HG03196 (cell line): ENCODE measurements around the gene TMEM140.
A peak's percentile ranks its signal among the peaks of the same experiment; 100 is the strongest.

ENCODE experiments used
- ATAC-seq: cut with Tn5 transposase; IDR thresholded peaks from one replicate; pipeline ENCODE4 v1.9.1; 2021; ENCODE audit not compliant: unreplicated experiment

TMEM140 gene

GRCh38 chr7:135192914-135193536 lies 45.2 kb downstream of the TMEM140 start:
- ATAC-seq, result no peak

GRCh38 chr7:135193615-135194081 lies 45.8 kb downstream of the TMEM140 start:
- no peak for ATAC-seq

GRCh38 chr7:135194494-135195095 lies 46.7 kb downstream of the TMEM140 start:
- no peak for ATAC-seq

DNA sequence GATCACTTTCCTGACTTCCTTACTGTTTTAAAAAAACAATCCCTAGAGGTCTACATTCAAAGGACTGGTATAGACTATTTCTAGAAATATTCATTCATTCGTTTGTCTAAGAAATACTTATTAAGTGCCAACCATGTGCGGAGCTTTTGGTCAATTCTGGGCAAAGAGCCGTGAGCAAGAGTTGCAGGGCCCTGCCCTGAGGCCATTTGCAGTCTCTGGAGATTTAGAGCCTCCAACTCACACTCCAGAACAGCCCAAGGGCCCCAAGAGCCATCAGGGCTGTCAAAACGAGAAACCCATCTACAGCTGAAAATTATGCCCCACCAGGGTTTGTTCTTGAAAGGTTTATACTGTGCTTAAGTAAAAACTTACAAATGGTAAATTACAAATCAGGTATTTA lies 47.3 kb downstream of the TMEM140 start:
- no peak for ATAC-seq

- ATAC-seq, result no peak
Measured at GRCh38 chr7:135195968-135196629, 48.2 kb downstream of the TMEM140 start.

DNA sequence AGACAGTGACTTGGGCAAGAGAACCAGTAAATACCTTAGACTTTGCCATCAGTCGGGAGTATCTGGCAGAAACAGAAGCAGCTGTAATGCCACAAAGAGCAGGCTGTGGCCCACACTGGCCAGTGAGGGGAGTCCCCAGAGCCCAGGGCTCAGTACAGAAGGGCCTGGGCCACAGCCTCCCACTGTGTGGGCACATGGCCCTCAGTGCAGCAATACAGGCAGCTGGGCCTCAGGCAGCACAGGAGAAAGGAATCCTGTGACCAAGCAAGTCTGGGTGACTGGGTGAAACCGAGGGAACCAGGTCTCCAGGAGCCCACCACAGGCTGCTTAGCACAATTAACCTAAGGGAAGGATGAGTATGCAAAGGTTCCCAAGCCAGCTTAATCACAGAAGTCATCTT lies 49.5 kb downstream of the TMEM140 start:
- no peak for ATAC-seq

- no peak for ATAC-seq
Measured at GRCh38 chr7:135197906-135198655, 50.2 kb downstream of the TMEM140 start.

GRCh38 chr7:135199439-135199838 lies 51.6 kb downstream of the TMEM140 start:
- no peak for ATAC-seq

GRCh38 chr7:135200821-135201331 lies 53.0 kb downstream of the TMEM140 start:
- ATAC-seq, result no peak

DNA sequence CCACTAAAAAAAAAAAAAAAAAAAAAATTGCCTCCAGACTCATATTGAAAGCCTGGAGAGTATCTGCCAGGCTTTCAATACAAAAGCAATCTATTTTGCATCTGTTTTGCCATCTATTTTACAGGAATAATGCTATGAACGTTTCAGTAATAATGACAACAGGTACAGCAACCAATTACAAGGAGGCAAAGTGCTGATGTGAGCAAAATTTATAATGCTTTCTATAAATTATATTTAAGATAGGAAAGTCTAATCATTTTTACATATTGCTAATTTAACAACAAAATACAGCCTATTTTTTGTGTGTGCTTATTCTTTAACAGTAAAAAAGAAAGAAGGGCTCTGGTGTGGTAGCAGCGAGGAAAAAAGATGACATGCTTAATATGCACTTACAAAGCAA lies 53.5 kb downstream of the TMEM140 start:
- ATAC-seq, result no peak

DNA sequence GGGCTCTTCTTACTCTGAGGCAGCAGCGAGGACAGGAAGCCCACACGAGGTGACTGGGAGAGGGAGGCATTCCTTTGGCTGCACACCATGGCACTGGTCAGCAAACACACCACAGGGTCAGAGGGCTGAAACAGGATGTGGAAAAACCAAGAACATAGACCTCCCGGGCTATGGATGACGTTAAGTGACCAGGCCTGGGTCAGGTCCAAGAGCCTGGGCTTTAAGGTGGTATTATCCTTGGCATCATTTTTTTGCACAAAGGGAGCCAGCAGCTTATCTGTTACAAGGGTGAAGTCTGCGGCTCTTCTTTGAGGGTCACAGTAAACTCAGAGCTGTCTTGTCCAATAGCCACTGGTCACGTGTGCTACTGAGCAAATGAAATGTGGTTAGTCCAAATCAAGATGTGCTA lies 56.5 kb downstream of the TMEM140 start:
- no peak for ATAC-seq

DNA sequence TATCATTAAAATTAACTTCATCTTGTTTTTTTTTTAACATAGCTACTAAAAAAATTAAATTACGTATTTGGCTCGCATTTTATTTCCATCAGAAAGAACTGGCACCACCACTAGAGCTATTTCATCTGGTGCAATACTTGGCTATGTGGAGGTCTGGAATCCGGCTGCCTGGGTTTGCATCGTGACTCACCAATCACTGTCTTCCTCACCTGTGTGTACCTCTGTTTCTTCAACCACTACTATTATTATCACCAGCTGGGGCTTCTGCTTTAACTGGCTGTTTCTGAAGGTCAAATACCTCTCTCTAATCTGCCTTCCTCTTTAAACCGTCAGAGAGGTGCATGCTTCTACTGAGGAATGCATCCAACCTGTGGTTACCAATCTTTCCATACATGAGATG lies 57.0 kb downstream of the TMEM140 start:
- no peak for ATAC-seq

DNA sequence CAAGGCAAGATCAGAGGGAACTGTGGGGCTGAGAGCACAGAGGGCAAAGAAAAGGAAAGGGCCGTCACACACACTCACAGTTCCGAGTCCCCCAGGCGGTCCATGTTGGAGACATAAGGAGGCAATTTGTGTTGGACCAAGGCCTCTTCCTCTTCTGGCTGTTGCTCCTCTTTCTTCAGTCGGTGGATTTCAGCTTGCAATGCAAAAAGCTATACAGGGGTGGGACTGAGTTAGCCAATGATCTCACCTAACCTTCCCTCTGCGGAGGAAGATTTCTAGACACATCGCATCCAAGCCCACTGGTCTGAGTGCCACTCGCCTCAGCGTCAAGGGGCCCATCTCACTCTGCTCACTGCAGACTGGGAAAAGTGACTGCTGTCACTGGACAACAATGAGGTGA lies 58.0 kb downstream of the TMEM140 start:
- ATAC-seq, result no peak

DNA sequence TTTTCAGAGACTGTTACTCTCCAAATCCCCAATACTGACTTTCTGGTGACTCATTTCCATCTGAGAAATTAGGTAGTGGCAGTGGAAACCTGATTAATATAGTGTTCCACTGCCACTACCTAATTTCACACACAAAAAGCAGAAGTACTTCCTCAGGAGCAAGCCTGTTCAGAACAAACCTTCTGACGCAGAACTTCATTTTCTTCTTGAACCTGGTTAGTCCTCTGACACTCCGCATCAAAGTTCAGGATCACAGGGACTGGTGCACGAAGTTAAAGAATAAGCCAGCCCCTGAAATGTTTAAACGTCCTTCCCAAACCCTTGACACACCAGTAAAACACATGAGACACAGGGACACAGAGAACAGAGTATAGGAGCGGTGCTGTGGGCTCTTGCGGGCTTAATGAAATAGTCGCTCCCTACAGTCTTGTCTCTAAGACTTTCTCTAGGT lies 59.1 kb downstream of the TMEM140 start:
- peak; percentile 19 for ATAC-seq

- ATAC-seq, result no peak
Measured at GRCh38 chr7:135207406-135208101, 59.7 kb downstream of the TMEM140 start.

- no peak for ATAC-seq
Measured at GRCh38 chr7:135208102-135208793, 60.4 kb downstream of the TMEM140 start.

GRCh38 chr7:135209225-135209834 lies 61.5 kb downstream of the TMEM140 start:
- no peak for ATAC-seq

DNA sequence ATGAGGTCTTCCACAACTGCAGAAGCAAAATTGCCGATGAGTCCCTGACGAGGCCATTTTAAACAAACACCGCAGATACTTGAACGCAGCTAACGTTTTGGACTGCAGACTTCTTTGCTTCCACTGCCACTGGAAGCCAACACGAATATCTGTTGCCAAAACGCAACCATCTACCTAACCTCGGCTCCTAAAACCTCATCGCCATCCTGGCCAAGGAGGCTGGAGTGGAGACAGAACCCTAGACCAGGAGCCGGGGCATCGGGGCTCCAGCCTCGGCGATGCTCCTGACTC lies 63.0 kb downstream of the TMEM140 start:
- ATAC-seq, result peak; percentile 0

GRCh38 chr7:135211179-135211945 lies 63.5 kb downstream of the TMEM140 start, which contains the start of gene WDR91:
WDR91 (minus strand) TSS chr7:135211526; CDS start chr7:135211502, 24 bp downstream.
- peak; percentile 78 for ATAC-seq
